GM19324 (cell line): Measurements from ENCODE around the gene NUAK2.

ENCODE experiments used
- ATAC-seq: cut with Tn5 transposase; IDR thresholded peaks from one replicate; pipeline ENCODE4 v1.9.1; 2021; ENCODE audit warnings: mild to moderate bottlenecking, moderate library complexity; ENCODE audit not compliant: unreplicated experiment, low FRiP score

The NUAK2 gene

GRCh38 chr1:205323794-205324193 is 2.2 kb upstream of the NUAK2 start:
- ATAC-seq, result no peak

- ATAC-seq, result no peak
These were observed 376 bp upstream of the NUAK2 start for GRCh38 chr1:205321959-205322283.

GRCh38 chr1:205319081-205320018 is 2.2 kb downstream of the NUAK2 start:
- no peak for ATAC-seq

- ATAC-seq, result no peak
These were observed 3.1 kb downstream of the NUAK2 start for GRCh38 chr1:205318231-205318991.

GRCh38 chr1:205317311-205317917 is 4.1 kb downstream of the NUAK2 start:
- ATAC-seq, result no peak

- ATAC-seq, result no peak
These were observed 5.4 kb downstream of the NUAK2 start for GRCh38 chr1:205316161-205316566.

GRCh38 chr1:205315008-205315618 is 6.4 kb downstream of the NUAK2 start:
- no peak for ATAC-seq

GRCh38 chr1:205313563-205314308 is 7.8 kb downstream of the NUAK2 start:
- ATAC-seq, result no peak

GRCh38 chr1:205312866-205313562 is 8.5 kb downstream of the NUAK2 start:
- ATAC-seq, result no peak

- no peak for ATAC-seq
These were observed 10.4 kb downstream of the NUAK2 start for GRCh38 chr1:205310976-205311704.

- ATAC-seq, result no peak
These were observed 11.8 kb downstream of the NUAK2 start for GRCh38 chr1:205309741-205310140.

- ATAC-seq, result no peak
These were observed 14.5 kb downstream of the NUAK2 start for GRCh38 chr1:205306929-205307566.

- ATAC-seq, result no peak
These were observed 16.9 kb downstream of the NUAK2 start for GRCh38 chr1:205304695-205305070.

- no peak for ATAC-seq
These were observed 17.4 kb downstream of the NUAK2 start for GRCh38 chr1:205304046-205304694.

- no peak for ATAC-seq
These were observed 18.2 kb downstream of the NUAK2 start for GRCh38 chr1:205303247-205303888.

- ATAC-seq, result no peak
These were observed 19.5 kb downstream of the NUAK2 start for GRCh38 chr1:205301842-205302588.
